Inflammatory macrophage treated with lipopolysaccharide for 1 hour (primary cell): ENCODE results near the gene YIF1A.
"Not testable (repeated sequence)": the region's sequence is repeated elsewhere in the genome, so short reads cannot be mapped to it uniquely, and the experiment has no call there.

ENCODE experiments used
- DNase-seq, 2 donors: peaks; one replicate each; pipeline ENCODE4 v3.0.0-alpha.2; 2020 to 2022

YIF1A gene

GRCh38 chr11:66284526-66285078 lies 4.3 kb downstream of the YIF1A start:
- DNase-seq = no peak

GRCh38 chr11:66283461-66284105 lies 5.4 kb downstream of the YIF1A start:
- DNase-seq = no peak

- DNase-seq = peak; percentile 93 to 96
Observed at GRCh38 chr11:66282468-66283455, 6.2 kb downstream of the YIF1A start.

- no peak for DNase-seq
Observed at GRCh38 chr11:66281776-66282467, 7.0 kb downstream of the YIF1A start.

GRCh38 chr11:66281001-66281400 lies 7.9 kb downstream of the YIF1A start:
- no peak for DNase-seq

GRCh38 chr11:66280428-66280827 lies 8.5 kb downstream of the YIF1A start:
- no peak for DNase-seq

GRCh38 chr11:66279092-66279734 lies 9.7 kb downstream of the YIF1A start:
- DNase-seq = no peak

- DNase-seq = no peak
Observed at GRCh38 chr11:66278363-66279091, 10.4 kb downstream of the YIF1A start.

- no peak for DNase-seq
Observed at GRCh38 chr11:66277471-66278362, 11.2 kb downstream of the YIF1A start, which contains the start of gene CNIH2. CNIH2 (plus strand) TSS chr11:66278175; CDS start chr11:66278457, 282 bp downstream.

- not testable (repeated sequence) for DNase-seq
Observed at GRCh38 chr11:66277064-66277463, 11.9 kb downstream of the YIF1A start.

GRCh38 chr11:66276619-66277018 lies 12.3 kb downstream of the YIF1A start:
- DNase-seq = not testable (repeated sequence)

- no peak for DNase-seq
Observed at GRCh38 chr11:66275984-66276612, 12.8 kb downstream of the YIF1A start.

- DNase-seq = no peak
Observed at GRCh38 chr11:66275396-66275795, 13.5 kb downstream of the YIF1A start.

- no peak for DNase-seq
Observed at GRCh38 chr11:66274219-66274618, 14.7 kb downstream of the YIF1A start.

- no peak for DNase-seq
Observed at GRCh38 chr11:66272596-66272995, 16.3 kb downstream of the YIF1A start.

GRCh38 chr11:66271816-66272215 lies 17.1 kb downstream of the YIF1A start:
- no peak for DNase-seq

GRCh38 chr11:66268952-66269905 lies 19.7 kb downstream of the YIF1A start:
- peak; percentile 30 to 45 for DNase-seq

GRCh38 chr11:66268244-66268951 lies 20.5 kb downstream of the YIF1A start, which contains the start of gene RAB1B:
RAB1B (plus strand) TSS chr11:66268639; CDS start chr11:66268680, 41 bp downstream.
- peak; percentile 99 to 100 for DNase-seq
